Amniotic stem cell (primary cell): Measurements from ENCODE around the gene LPP.

Experiments
- DNase-seq: peaks from one replicate; lab custom pipeline; 2025; lab: John Stamatoyannopoulos, UW

The LPP gene

GRCh38 chr3:188707381-188708288 lies 553.7 kb downstream of the LPP start:
- DNase-seq: no peak

- no peak for DNase-seq
Measured at GRCh38 chr3:188711881-188712247, 557.9 kb downstream of the LPP start.

- no peak for DNase-seq
Measured at GRCh38 chr3:188712248-188712924, 558.4 kb downstream of the LPP start.

GRCh38 chr3:188712991-188713390 lies 559.0 kb downstream of the LPP start:
- no peak for DNase-seq

- no peak for DNase-seq
Measured at GRCh38 chr3:188719545-188719944, 565.6 kb downstream of the LPP start.

GRCh38 chr3:188720215-188720614 lies 566.3 kb downstream of the LPP start:
- DNase-seq: no peak

GRCh38 chr3:188720636-188721035 lies 566.7 kb downstream of the LPP start:
- no peak for DNase-seq

- no peak for DNase-seq
Measured at GRCh38 chr3:188721312-188721711, 567.4 kb downstream of the LPP start.

GRCh38 chr3:188721990-188722389 lies 568.0 kb downstream of the LPP start:
- no peak for DNase-seq

GRCh38 chr3:188722963-188723362 lies 569.0 kb downstream of the LPP start:
- DNase-seq: no peak

GRCh38 chr3:188727052-188727451 lies 573.1 kb downstream of the LPP start:
- DNase-seq: no peak

GRCh38 chr3:188728371-188728896 lies 574.5 kb downstream of the LPP start:
- DNase-seq: no peak

GRCh38 chr3:188729422-188729821 lies 575.5 kb downstream of the LPP start:
- DNase-seq: no peak

GRCh38 chr3:188734395-188734794 lies 580.4 kb downstream of the LPP start:
- no peak for DNase-seq

- no peak for DNase-seq
Measured at GRCh38 chr3:188739511-188739910, 585.6 kb downstream of the LPP start.

- DNase-seq: no peak
Measured at GRCh38 chr3:188740010-188740409, 586.1 kb downstream of the LPP start.

- no peak for DNase-seq
Measured at GRCh38 chr3:188742755-188743550, 589.0 kb downstream of the LPP start.

- no peak for DNase-seq
Measured at GRCh38 chr3:188744166-188744565, 590.2 kb downstream of the LPP start.

GRCh38 chr3:188745031-188745430 lies 591.1 kb downstream of the LPP start:
- DNase-seq: no peak

GRCh38 chr3:188746291-188746783 lies 592.4 kb downstream of the LPP start:
- no peak for DNase-seq

GRCh38 chr3:188747489-188747888 lies 593.5 kb downstream of the LPP start:
- DNase-seq: no peak

- no peak for DNase-seq
Measured at GRCh38 chr3:188749010-188749617, 595.2 kb downstream of the LPP start.
